Keratinocyte (primary cell): ENCODE measurements around the gene CDH1. TPM values are rescaled to one million over a fixed set of nuclear protein-coding genes. Genes with fewer than 3 reads are reported as not detected.

Experiments
- DNase-seq: peaks from one replicate; pipeline ENCODE4 v3.0.0-alpha.2; 2011; ENCODE audit warnings: low read depth, missing footprints, low spot score
- FAIRE-seq: peaks from 2 replicates; lab custom pipeline; 2011; peaks lifted over from hg19 to GRCh38; lab: Jason Lieb, UNC
- H2AFZ ChIP-seq: 2 replicates; pipeline ENCODE4 v1.6.0; 2012; ENCODE audit warnings: low read length, control low read depth, inconsistent platforms; ENCODE audit not compliant: control insufficient read depth
- H3K27ac ChIP-seq: 2 replicates; pipeline ENCODE4 v1.5.1; 2011; ENCODE audit warnings: low read length; ENCODE audit not compliant: control insufficient read depth, insufficient read depth
- H3K27me3 ChIP-seq: 3 replicates; pipeline ENCODE4 v1.6.0; 2011; ENCODE audit warnings: low read length; ENCODE audit not compliant: control insufficient read depth, insufficient read depth; ENCODE audit errors: extremely low read depth
- H3K36me3 ChIP-seq, 2 experiments: 2 replicates in 1 of 2; 3 replicates in 1 of 2; pipeline ENCODE4 v1.5.1; 2011; ENCODE audit warnings: low read length in 2 of 2, mild to moderate bottlenecking in 1 of 2; ENCODE audit not compliant: control insufficient read depth in 2 of 2, insufficient read depth in 2 of 2; ENCODE audit errors: extremely low read depth in 1 of 2
- H3K4me1 ChIP-seq: 3 replicates; pipeline ENCODE4 v1.5.1; 2011; ENCODE audit warnings: low read length; ENCODE audit not compliant: control insufficient read depth, insufficient read depth; ENCODE audit errors: extremely low read depth
- H3K4me2 ChIP-seq: 3 replicates; pipeline ENCODE4 v1.6.0; 2011; ENCODE audit warnings: low read depth, low read length; ENCODE audit not compliant: control insufficient read depth, insufficient read depth; ENCODE audit errors: extremely low read depth
- H3K4me3 ChIP-seq, 3 experiments: fragments of 200-600 bp in 1 of 3; sonication (generic) in 1 of 3; 2 replicates in 2 of 3; 3 replicates in 1 of 3; pipeline ENCODE4 v1.5.1; 2011 to 2016; ENCODE audit warnings: low read length in 3 of 3, mild to moderate bottlenecking in 3 of 3, control low read depth in 2 of 3, inconsistent platforms in 1 of 3, low read depth in 1 of 3, mixed read lengths in 1 of 3, mixed run types in 1 of 3, moderate library complexity in 1 of 3; ENCODE audit not compliant: control insufficient read depth in 2 of 3, insufficient read depth in 2 of 3; ENCODE audit errors: extremely low read depth in 1 of 3
- H3K79me2 ChIP-seq: 2 replicates; pipeline ENCODE4 v1.6.0; 2012; ENCODE audit warnings: low read length; ENCODE audit not compliant: control insufficient read depth, insufficient read depth
- H3K9ac ChIP-seq: 3 replicates; pipeline ENCODE4 v1.6.0; 2011; ENCODE audit warnings: low read length; ENCODE audit not compliant: control insufficient read depth, insufficient read depth; ENCODE audit errors: extremely low read depth
- H3K9me1 ChIP-seq: 3 replicates; pipeline ENCODE4 v1.6.0; 2011; ENCODE audit warnings: low read length; ENCODE audit not compliant: control insufficient read depth, insufficient read depth; ENCODE audit errors: extremely low read depth
- H3K9me3 ChIP-seq: 2 replicates; pipeline ENCODE4 v1.5.1; 2012; ENCODE audit warnings: low read depth, low read length; ENCODE audit not compliant: control insufficient read depth
- H4K20me1 ChIP-seq: 3 replicates; pipeline ENCODE4 v1.6.0; 2011; ENCODE audit warnings: low read length; ENCODE audit not compliant: control insufficient read depth, insufficient read depth; ENCODE audit errors: extremely low read depth
- CTCF ChIP-seq, 3 experiments: IDR thresholded peaks in 1 of 3; conservative IDR thresholded peaks in 1 of 3; optimal IDR thresholded peaks in 1 of 3; 2 replicates in 2 of 3; 3 replicates in 1 of 3; pipeline versions ENCODE3 to v1.5.1; 2011; ENCODE audit warnings: low read length in 3 of 3, mild to moderate bottlenecking in 3 of 3, moderate library complexity in 2 of 3, control low read depth in 1 of 3, inconsistent platforms in 1 of 3; ENCODE audit not compliant: insufficient read depth in 2 of 3; ENCODE audit errors: extremely low read depth in 1 of 3
- EZH2 ChIP-seq: IDR thresholded peaks from one replicate; pipeline ENCODE4 v1.6.1; 2012; ENCODE audit warnings: inconsistent platforms, mild to moderate bottlenecking, low read length, moderate library complexity
- dilution Hi-C: fragments of 300-500 bp; cut with MboI; formaldehyde crosslinking; loops from one replicate; pipeline ENCODE4 v1.7.0; 2020; ENCODE audit warnings: low sequenced_read_pairs; ENCODE audit not compliant: extremely low pct_ligation_motif_present
- polyA plus RNA-seq, 5 experiments: library from polyadenylated mRNA; depleted of rRNA in 3 of 5; stranded (reverse) in 3 of 5; stranded (forward) in 1 of 5; unstranded in 1 of 5; fragments of >200 nt; gene quantifications; 1 replicate in 1 of 5; 2 replicates in 3 of 5; 3 replicates in 1 of 5; pipeline versions ENCODE4 v1.2.1 to v1.2.3, GENCODE V29; 2011 to 2012; ENCODE audit warnings: missing spikeins in 2 of 5, low read depth in 1 of 5, low replicate concordance in 1 of 5

CDH1 gene
- polyA plus RNA-seq, 1 donor (not counting 4 experiments of a cell fraction or from before 2014, with no cell fraction given) = 247 TPM

GRCh38 chr16:68770671-68771070 is 33.6 kb downstream of the CDH1 start:
- H4K20me1 ChIP-seq = no peaks in the 10 kb centered on the region
- no peak overlapping the region for H3K27ac ChIP-seq
- dilution Hi-C loops = no loop called here
- no peaks in the 10 kb centered on the region for H3K9me3 ChIP-seq
- no peak overlapping the region for H3K4me3 ChIP-seq
- no peak overlapping the region for H2AFZ ChIP-seq
- H3K36me3 ChIP-seq = peaks cover 31 to 41% of the 10 kb centered on the region in 2 experiments
- H3K79me2 ChIP-seq = peaks cover 79% of the 10 kb centered on the region
- peaks cover 3% of the 10 kb centered on the region for H3K4me1 ChIP-seq
- H3K27me3 ChIP-seq = no peaks in the 10 kb centered on the region
- TF ChIP-seq EZH2 (no peak), CTCF (optimal IDR thresholded peaks at IDR 0.05 in 1 of 3, IDR thresholded peaks at IDR 0.05 in 1 of 3, conservative IDR thresholded peaks at IDR 0.05 in 1 of 3; ENCODE audit: extremely low read depth in 1 of 3, insufficient read depth in 2 of 3, low read length in 3 of 3) (no peak)
- H3K4me2 ChIP-seq = no peak overlapping the region
- DNase-seq = no peak
- FAIRE-seq = no peak
- H3K9ac ChIP-seq = no peak overlapping the region
- no peaks in the 10 kb centered on the region for H3K9me1 ChIP-seq

DNA sequence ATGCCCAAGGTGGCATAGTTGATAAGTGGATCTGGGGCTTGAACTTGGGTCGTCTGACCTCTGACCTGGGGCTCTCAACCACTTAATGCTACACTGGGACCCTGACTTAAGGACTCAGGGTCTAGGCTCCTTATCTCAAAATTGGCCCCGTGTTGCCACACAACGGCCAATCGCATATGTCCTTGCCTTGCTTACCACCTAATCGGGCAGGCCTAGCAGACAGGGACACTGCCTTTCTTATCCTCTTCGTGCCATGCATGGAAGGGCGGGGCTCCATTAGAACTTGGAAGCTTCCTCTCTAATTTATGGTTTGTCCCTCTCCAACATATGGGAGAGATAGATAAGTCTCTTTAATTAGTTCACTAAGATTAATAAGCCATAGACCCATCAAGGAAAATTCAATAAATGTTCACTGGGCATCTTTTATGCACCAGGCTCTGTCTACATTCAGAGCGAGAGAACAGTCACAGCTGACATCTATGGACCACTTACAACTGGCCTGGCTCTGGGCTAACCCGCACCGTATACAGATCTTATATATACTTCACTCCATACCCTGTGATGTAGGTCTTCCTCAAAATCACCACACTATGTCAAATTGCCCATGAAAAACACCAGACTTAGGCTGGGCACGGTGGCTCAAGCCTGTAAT is 35.1 kb downstream of the CDH1 start:
- no peak overlapping the region for H3K27ac ChIP-seq
- H2AFZ ChIP-seq = no peak overlapping the region
- no peak overlapping the region for H3K9ac ChIP-seq
- H3K9me1 ChIP-seq = no peaks in the 10 kb centered on the region
- H3K9me3 ChIP-seq = no peaks in the 10 kb centered on the region
- FAIRE-seq (no peak), DNase-seq (no peak)
- peaks cover 30 to 41% of the 10 kb centered on the region in 2 experiments for H3K36me3 ChIP-seq
- H3K79me2 ChIP-seq = peaks cover 72% of the 10 kb centered on the region
- no peak overlapping the region for H3K4me2 ChIP-seq
- dilution Hi-C loops = no loop called here
- no peaks in the 10 kb centered on the region for H3K27me3 ChIP-seq
- H3K4me3 ChIP-seq = no peak overlapping the region
- H4K20me1 ChIP-seq = no peaks in the 10 kb centered on the region
- H3K4me1 ChIP-seq = peaks cover 10% of the 10 kb centered on the region
- TF ChIP-seq EZH2 (no peak), CTCF (optimal IDR thresholded peaks at IDR 0.05 in 1 of 3, IDR thresholded peaks at IDR 0.05 in 1 of 3, conservative IDR thresholded peaks at IDR 0.05 in 1 of 3; ENCODE audit: extremely low read depth in 1 of 3, insufficient read depth in 2 of 3, low read length in 3 of 3) (no peak)
